HG03095 (cell line): Measurements from ENCODE around the gene WNT4.

Source experiments
- ATAC-seq: cut with Tn5 transposase; IDR thresholded peaks from one replicate; pipeline ENCODE4 v1.9.1; 2021; ENCODE audit warnings: moderate library complexity; ENCODE audit not compliant: unreplicated experiment

The WNT4 gene

DNA sequence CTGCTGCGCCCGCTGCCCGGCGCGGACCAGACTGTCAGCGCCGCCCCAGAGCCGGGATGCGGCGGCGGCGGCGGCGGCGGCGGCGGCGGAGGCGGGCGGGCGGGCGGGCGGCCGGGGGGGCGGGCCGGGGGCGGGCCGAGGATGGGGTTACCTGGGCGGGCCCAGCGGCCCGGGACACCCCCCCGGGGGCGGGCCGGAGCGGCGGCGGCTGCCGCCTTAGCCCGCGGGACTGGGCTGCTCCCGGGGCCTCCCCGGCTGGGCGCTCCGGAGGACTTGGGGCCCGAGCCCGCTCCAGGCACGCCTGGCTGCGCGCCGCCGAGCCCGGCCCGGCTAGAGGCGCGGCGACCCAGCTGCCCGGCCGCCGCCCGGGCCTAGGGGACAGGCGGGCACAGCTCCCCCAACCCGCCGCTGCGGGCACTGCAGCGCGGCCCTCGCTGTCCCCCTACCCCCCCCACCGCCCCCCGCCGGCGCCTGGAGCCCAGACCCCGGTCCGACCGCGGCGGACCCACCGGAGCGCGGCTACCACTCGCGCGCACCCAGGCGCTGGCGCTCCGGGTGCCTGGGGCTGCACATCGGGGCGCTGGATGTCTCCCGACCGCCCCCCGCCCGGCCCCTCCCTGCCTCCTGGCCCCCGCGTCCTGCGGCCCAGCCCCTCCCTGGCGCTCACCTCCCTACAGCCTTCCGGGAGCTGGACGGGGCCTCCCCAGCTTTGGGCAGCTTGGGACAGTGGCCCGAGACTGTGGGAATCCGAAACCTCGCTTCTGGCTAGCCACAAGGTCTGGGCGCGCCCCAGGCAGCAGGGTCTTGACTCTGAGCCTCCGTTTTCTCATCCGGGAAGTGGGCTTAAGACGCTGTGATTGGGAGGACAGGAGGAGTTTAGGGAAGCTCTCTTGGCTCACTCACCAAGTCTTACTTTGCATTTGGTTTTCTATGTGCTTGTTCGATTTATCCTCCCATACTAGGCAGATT is at the start of gene WNT4:
Gene WNT4 (minus strand): TSS at position 33 of the 969 bp plus-strand sequence. CDS start 175 bp downstream, outside the sequence.
- no peak for ATAC-seq

DNA sequence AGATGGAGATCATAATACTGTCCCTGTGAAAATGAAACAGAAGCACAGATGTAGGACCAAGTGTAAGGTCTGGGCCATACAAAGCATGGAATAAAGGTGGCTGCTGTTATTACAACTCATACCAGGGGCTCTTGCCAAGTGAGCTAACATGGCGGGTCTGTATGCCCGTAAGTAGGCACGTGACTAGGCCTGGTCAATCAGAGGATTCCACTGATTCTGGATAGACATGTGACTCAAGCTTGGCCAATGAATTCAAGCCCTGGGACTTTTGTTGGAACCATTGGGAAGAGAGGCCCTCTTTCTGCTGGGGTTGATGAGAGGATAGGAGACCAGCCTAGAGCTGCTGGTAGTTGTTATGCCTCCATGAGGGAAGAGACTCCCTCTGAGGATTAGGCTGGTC is 47.8 kb upstream of the WNT4 start:
- ATAC-seq: no peak

DNA sequence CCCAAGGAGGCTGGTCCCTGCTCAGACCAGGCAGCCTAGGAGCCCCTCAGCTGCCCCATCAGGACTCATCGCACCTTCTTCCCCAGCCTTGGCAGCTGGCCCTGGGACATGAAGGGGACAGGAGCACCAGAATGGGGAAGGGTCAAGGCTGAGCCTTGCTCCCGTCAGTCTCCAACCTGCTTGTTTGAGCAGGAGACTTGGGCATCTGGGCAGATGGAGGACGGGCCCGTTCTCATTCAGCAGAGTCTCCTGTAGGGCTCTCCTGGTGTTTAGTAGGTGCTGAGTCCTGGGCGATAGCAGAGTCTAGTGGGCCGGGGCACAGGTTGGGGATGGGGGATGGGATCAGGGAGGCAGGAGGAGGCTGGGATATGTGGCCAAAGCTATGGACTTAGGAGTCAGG is 47.4 kb upstream of the WNT4 start:
- no peak for ATAC-seq

DNA sequence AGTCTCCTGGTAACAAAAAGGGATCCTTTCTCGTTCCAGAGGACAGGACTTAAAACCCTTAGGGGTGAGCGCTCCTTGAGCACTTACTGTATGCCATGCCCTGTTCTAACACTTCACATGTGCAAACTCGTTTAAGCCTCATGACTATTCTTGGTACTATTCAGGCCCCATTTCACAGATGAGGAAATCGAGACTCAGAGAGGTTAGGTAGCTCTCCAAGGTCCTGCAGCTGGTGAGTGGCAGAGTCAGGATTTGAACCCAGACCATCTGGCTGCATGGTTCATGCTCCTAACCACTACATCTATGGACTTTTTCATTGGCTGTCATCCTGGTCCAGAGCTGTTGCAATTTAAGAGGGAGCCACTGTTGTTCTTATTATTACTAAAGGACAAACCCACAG is 46.7 kb upstream of the WNT4 start:
- ATAC-seq: no peak

DNA sequence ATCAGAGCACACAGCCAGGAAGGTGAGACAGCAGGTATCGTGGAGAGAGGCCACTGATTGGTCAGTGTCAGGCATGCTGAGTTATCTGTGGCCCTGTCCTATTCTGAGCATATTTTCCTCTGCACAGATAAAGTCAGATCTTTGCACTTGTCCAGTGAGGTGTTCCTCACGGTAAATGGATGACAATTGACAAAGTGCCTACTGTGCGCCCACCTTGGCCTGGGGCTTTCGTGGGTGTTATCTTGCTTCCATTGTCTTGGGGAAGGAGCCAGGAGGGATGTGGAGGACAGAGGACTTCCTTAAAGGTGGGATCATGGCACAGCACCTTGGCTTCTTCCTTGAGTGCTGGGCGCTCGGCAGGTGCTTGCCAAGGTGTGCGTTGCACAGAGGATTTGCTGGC is 46.0 kb upstream of the WNT4 start:
- no peak for ATAC-seq

DNA sequence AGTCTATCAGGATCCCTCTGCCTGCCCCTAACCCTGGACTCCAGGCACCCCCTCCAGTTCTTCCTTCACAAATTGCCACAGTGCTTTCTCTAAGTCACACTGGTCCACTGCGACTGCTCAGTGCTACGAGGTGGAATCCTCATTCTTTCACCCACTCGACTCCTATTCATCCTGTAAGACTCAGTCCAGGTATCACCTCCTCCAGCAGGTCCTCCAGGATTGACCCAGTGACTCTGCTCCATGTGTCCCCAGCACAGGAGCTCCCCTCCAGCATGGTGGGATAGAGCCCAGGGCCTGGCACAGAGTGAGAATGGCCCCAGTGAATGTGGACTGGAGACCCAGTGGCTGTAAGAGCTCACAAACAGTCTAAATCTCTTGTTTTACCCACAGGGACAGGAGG is 45.5 kb upstream of the WNT4 start:
- no peak for ATAC-seq

DNA sequence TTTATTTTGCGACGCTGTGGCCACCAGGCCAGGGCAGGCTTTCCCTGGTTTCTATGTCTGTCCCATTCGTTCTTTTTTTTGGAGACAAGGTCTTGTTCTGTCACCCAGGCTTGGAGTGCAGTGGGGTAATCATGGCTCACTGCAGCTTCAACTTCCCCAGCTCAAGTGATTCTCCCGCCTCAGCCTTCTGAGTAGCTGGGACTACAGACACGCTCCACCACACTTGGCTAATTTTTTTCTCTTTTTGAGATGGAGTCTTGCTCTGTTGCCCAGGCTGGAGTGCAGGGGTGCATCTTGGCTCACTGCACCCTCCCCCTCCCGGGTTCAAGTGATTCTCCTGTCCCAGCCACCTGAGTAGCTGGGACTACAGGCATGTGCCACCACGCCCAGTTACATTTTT is 43.4 kb upstream of the WNT4 start:
- no peak for ATAC-seq

DNA sequence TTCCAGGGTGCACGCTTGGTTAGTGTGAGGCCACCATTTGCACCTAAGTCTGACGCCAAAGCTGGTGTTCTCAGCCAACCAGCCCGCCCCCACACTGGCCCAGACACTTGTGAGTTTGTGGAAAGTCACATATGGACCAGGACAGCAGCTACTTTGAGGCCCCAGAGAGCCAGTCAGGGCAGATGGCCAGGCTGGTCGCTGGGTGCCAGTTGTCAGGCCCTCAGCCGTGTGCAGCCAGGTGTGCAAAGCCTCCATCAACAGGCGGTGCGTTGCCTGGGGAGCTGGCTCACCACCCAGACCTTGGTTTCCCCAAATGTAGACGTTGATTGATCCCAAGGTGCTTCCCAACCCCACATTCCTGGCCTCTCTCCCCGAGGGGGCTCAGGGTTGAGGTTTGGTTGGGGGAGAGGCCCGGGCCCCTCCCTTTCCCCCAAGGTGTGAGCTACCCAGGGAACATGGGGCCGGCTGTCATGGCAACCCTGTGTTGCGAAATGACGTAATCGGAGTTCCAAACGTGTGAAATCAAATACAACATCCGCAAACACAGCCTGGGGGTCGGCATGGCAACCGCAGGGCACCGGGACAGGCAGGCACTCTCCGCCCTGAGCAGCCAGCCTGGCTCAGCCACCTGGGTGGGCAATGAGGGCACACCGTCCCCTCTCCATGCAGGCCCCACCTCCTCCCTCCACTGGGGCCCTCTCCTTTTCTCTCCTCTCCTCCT is 42.2 kb upstream of the WNT4 start:
- no peak for ATAC-seq

DNA sequence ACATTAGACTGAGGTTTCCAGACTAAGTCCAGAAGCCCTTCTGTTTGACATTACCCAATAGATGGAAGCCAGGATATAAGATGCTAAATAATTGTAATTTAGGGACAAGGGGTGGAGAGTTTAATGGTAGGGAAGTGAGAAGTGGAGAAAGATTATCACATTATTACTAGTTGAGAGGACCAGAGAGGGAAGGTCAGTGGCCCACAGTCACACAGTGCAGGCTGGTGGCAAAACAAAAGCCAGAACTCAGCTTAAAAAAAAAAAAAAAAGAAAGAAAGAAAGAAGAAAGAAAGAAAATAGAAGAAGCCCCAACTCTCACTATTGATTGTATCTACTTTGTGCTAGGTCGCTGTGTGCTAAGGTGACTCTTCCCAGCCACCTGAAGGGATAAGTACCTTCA is 41.6 kb upstream of the WNT4 start:
- no peak for ATAC-seq

DNA sequence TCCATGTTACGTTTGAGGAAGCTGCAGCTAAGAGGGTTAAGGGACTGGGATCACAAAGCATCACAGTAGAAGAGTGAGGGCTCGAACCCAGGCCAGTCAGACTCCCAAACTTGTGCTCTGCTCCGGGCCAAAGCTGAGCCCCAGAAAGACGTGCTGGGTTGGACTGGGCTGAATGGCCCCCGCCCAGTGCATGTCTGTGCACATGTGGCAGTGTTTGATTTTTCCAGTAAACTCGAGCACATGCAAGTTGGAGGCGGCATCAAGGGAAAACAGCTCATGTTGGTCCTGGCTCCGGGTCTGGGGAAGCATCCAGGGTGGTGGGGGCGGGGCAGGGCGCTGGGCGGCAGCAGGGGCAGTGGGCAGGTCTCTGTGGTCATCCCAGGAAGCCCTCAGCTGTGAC is 39.8 kb upstream of the WNT4 start:
- ATAC-seq: no peak

DNA sequence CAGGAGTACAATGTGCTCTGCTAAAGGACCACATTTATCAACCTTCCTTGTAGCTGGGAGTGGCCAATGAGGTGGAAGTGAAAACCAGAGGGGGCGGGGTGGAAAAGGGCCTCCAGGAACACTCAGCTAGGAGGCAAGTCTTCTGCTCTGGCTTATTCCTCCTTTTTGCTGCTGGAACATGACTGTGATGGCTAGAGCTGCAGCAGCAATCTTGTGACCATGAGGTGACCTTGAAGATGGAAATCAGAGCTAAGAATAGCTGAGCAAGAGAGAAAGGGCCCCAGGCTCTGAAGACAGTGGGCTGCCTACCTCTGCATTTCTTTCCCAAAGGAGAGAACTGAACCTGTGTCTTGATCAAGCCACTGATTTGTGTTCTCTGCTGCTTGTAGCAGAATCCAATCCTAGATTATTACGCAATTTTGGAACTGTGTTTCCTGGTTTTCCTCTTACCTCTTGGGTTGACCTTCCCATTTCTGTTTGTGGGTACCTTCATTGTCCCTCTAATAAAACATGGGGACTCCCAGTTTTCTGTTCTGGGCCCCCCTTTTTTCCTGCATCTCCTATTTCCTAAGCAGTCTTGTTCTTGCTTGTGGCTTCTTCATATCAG is 36.4 kb upstream of the WNT4 start:
- ATAC-seq: no peak

DNA sequence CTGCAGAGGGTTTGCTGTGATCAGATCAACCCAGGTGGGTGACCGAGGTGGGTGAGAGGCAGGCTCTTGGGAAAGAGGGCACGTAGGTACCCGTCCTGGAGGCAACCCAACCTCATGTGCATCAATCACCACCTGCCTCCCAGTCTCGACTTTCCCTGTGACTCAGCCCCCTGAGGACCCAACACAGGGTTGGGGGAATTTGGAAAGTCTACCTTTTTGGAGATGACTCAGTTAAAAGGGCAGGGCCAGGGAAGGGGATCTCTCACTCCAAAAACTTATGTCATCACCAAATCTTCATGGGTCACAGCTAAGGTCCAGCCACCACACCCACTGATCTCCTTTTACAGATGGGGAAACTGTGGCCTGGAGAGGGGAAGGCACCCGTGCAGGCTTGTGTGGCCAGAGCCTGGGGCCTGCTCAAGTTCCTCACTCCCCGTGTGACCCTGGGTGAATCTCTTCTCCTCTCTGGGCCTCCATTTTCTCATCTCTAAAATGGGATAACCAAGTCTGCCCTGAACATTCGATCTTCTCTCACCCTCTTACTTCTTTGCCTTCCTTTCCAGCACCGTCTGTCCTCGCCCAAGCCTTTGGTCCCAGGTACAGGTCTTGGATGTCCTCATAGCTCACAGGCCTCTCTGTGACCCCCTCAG is 34.6 kb upstream of the WNT4 start:
- ATAC-seq: no peak

DNA sequence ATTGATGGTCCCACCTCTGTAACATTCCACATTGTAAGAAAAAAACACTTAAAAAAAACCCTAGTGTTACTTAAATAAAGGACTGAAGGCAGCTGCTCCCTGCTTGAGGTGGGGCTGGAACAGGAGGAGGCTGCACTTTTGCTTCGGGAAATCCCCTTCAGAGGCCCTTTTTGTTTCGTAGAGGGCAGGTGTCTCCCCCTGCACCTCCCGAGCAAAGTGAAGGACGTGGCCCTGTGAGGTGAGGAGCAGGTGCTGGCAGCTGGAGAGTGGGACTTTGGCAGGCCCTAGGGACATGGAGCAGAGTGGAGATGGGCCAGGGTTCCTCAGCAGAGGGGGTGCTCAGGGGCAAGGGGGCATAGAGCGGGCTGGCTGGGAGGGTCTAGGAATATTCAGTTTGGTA is 33.4 kb upstream of the WNT4 start:
- ATAC-seq: peak; percentile 65

DNA sequence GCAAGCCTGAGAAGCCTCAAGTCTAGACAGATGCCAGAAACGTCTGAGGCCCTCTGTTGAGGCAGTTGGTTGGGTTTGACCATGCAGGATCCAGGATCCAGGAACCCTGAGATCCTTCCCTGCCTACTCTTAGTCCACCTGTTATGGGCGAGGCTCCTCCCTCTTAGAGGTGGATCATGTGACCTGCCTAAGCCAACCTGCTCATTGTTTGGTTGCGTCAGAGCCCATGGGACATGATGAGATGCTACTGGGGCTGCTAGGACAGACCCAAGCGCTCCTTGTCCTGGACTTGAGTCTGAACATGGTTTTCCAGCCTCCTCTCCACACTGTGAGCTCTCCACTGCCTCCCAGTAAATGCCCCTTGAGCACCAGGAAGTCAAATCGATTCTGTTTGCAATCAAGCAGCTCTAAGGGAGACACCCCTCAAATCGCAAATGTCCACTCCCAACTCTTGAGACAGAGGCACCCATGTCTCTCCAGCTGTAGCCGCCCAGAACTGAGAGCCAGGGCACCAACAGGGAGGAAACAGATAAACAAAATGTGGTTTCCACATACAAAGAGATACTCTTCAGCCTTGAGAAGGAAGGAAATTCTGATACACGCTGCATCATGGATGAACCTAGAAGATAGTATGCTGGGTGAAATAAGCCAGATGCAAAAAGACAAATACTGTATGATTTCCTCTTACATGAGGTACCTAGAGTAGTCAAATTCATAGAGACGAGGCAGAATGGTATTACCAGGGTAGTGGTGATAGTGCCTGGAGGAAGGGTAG is 31.7 kb upstream of the WNT4 start:
- ATAC-seq: no peak

DNA sequence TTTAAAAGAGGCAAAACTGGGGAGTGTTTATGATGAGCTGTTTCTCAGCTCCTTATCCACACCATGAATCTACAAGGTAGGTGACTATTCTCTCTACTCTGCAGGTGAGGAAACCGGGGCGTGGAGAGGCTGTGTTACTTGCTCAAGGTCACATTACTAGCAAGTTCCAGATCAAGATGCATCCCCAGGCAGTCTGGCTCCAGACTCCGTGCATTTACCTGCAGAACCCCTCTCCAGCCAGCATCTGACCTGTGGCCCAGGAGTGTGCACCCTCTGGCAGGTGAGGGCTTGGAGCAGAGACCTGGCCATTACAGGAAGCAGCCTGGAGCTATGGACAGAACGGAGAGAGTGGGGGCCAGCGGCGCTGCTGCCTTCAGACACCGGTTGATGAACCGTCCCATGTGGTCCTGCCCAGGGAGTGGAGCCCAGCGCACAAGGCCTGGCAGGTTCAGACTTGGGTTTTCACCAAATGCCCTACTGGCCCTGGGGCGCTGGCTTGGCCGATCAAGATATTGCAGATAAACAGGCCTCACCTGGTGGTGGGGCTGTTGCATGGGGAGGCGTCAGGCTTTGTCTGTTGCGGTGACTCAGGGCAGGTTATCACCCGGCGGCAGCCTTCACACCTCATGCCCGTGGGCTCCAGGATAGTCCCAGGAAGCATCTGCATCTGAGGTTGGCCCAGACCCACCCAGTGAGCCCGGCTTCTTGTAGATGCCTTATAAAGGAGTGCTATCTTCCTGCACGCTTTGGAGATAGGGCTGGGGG is 29.2 kb upstream of the WNT4 start:
- ATAC-seq: no peak

DNA sequence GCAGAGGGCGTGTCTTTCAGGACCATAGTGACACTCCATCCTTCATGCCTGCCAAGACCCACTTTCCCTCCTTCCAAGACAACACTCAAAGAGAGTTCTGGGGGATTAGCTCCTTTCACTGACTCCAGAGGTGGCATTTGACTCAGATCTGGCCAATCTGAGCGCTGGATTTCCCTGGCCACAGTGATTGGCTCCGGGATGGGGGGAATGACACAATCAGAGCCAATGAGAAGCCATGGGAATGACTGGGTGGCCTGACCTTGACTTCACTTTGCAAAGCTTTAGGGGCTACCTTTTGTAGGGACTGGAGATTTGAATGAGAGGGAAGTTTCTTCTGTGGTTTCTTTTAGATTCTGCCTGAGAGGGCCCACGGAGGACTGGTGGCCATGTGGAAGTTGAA is 26.9 kb upstream of the WNT4 start:
- no peak for ATAC-seq

DNA sequence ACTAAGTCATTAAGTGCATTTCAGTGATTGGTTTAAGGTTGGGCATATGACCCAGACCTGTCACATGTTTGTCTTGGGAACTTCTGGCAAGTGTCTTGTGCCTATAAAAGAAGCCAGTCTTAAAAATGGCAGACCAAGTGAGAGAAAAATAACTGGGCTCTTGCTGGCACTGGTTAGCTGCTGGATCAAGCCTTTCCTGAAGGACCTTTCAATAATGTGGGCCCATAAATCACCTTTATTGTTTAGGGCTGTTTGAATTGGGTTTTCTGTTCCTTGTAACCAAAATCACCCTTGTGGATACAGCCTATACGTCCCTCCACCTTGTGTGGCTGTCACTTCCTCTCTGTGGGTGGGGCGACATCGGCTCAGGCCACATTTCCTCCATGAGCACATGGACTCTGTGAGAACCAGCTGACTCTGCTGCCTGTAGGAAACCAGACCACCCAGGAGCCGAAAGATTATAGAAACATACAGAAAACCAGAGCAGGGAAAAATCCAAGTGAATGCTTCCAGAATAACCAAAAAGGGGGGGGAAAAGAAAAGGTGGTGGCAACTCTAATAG is 25.6 kb upstream of the WNT4 start:
- ATAC-seq: no peak

DNA sequence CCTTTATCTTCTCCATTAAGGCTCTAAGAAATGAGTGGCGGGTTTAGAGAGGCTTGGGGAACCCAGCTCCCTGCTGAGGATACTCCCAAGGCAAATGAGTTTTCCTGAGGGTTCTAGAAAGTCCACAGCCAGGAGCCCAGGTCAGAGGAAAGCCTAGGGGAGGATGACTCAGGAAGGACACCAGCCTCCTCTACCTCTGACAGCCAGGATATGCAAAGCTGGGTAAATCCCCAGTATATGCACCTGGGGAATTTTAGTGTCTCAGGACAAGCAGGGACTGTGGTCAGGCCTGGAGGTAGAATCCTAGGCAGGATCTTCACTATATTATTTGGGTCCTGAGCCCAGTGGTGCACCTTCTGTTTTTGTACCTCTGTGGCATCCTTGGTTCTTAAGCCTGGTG is 23.5 kb upstream of the WNT4 start:
- ATAC-seq: no peak
